Mucosa of rectum (tissue), 2 donors: ENCODE measurements around the gene FBXW5.

ENCODE experiments used
- H3K27ac ChIP-seq, 2 donors: one replicate each; pipeline ENCODE4 v1.7.0; 2013; ENCODE audit warnings: inconsistent platforms in 2 of 2, low read depth in 2 of 2, low read length in 2 of 2
- H3K27me3 ChIP-seq, 2 donors: one replicate each; pipeline ENCODE4 v1.7.0; 2013; ENCODE audit warnings: low read length in 2 of 2; ENCODE audit not compliant: control insufficient read depth in 2 of 2, insufficient read depth in 2 of 2
- H3K36me3 ChIP-seq, 2 donors: one replicate each; pipeline ENCODE4 v1.7.0; 2013; ENCODE audit warnings: low read length in 2 of 2; ENCODE audit not compliant: control insufficient read depth in 2 of 2, insufficient read depth in 2 of 2
- H3K4me1 ChIP-seq, 2 donors: one replicate each; pipeline ENCODE4 v1.7.0; 2013; ENCODE audit warnings: low read length in 2 of 2, mild to moderate bottlenecking in 1 of 2; ENCODE audit not compliant: control insufficient read depth in 2 of 2, insufficient read depth in 2 of 2
- H3K4me3 ChIP-seq, 2 donors: one replicate each; pipeline ENCODE4 v1.7.0; 2013; ENCODE audit warnings: low read length in 2 of 2
- H3K9ac ChIP-seq, 2 donors: one replicate each; pipeline ENCODE4 v1.7.0; 2013; ENCODE audit warnings: low read length in 2 of 2, low read depth in 1 of 2, mild to moderate bottlenecking in 1 of 2
- H3K9me3 ChIP-seq, 2 donors: one replicate each; pipeline ENCODE4 v1.7.0; 2013; ENCODE audit warnings: low read length in 2 of 2; ENCODE audit not compliant: control insufficient read depth in 2 of 2
- donor health status: healthy.
- donor health status: Normal muscosa, but diverticular disease.

Gene FBXW5

GRCh38 chr9:136947955-136948510 lies 3.5 kb upstream of the FBXW5 start:
- Histone ChIP-seq H3K9me3 (no peaks in the 10 kb centered on the region), H3K27me3 (no peaks in the 10 kb centered on the region), H3K9ac (peak overlapping the region in 1 of 2 donors; percentile 34), H3K36me3 (no peaks in the 10 kb centered on the region), H3K4me1 (peaks cover 23 to 31% of the 10 kb centered on the region in 2 donors), H3K27ac (peak overlapping the region; percentile 77 to 95), H3K4me3 (no peak overlapping the region)

- Histone ChIP-seq H3K4me3 (no peak overlapping the region), H3K27ac (peak overlapping the region; percentile 77 to 95), H3K4me1 (peaks cover 26 to 35% of the 10 kb centered on the region in 2 donors), H3K36me3 (peaks cover 6 to 7% of the 10 kb centered on the region in 2 donors), H3K9me3 (no peaks in the 10 kb centered on the region), H3K9ac (no peak overlapping the region), H3K27me3 (no peaks in the 10 kb centered on the region)
Observed at GRCh38 chr9:136947028-136947891, 2.7 kb upstream of the FBXW5 start.

GRCh38 chr9:136946228-136947027 lies 1.9 kb upstream of the FBXW5 start:
- Histone ChIP-seq H3K4me3 (no peak overlapping the region), H3K4me1 (peaks cover 26 to 35% of the 10 kb centered on the region in 2 donors), H3K9me3 (no peaks in the 10 kb centered on the region), H3K27me3 (no peaks in the 10 kb centered on the region), H3K27ac (no peak overlapping the region), H3K9ac (no peak overlapping the region), H3K36me3 (peaks cover 14 to 15% of the 10 kb centered on the region in 2 donors)

GRCh38 chr9:136945333-136946227 lies 1.0 kb upstream of the FBXW5 start:
- Histone ChIP-seq H3K9ac (no peak overlapping the region), H3K4me3 (peak overlapping the region in 1 of 2 donors; percentile 17), H3K27ac (no peak overlapping the region), H3K4me1 (peaks cover 23 to 32% of the 10 kb centered on the region in 2 donors), H3K9me3 (no peaks in the 10 kb centered on the region), H3K36me3 (peaks cover 22 to 24% of the 10 kb centered on the region in 2 donors), H3K27me3 (no peaks in the 10 kb centered on the region)

GRCh38 chr9:136944212-136944518 lies 373 bp downstream of the FBXW5 start:
- Histone ChIP-seq H3K27me3 (no peaks in the 10 kb centered on the region), H3K9me3 (no peaks in the 10 kb centered on the region), H3K9ac (peak overlapping the region; percentile 75 to 82), H3K4me3 (peak overlapping the region; percentile 82 to 85), H3K27ac (peak overlapping the region; percentile 85 to 89), H3K4me1 (peaks cover 20 to 26% of the 10 kb centered on the region in 2 donors), H3K36me3 (peaks cover 36% of the 10 kb centered on the region in 2 donors)

- Histone ChIP-seq H3K27me3 (no peaks in the 10 kb centered on the region), H3K9ac (peak overlapping the region; percentile 75 to 82), H3K36me3 (peaks cover 36 to 39% of the 10 kb centered on the region in 2 donors), H3K9me3 (no peaks in the 10 kb centered on the region), H3K4me3 (peak overlapping the region; percentile 82 to 85), H3K27ac (peak overlapping the region; percentile 85 to 89), H3K4me1 (peaks cover 18 to 21% of the 10 kb centered on the region in 2 donors)
Observed at GRCh38 chr9:136943291-136944211, 987 bp downstream of the FBXW5 start.

- H3K4me3 ChIP-seq, result peak overlapping the region; percentile 82 to 85
- no peak overlapping the region for H3K27ac ChIP-seq
- peak overlapping the region in 1 of 2 donors; percentile 82 for H3K9ac ChIP-seq
- H3K9me3 ChIP-seq, result no peaks in the 10 kb centered on the region
- no peaks in the 10 kb centered on the region for H3K27me3 ChIP-seq
- H3K36me3 ChIP-seq, result peaks cover 36 to 39% of the 10 kb centered on the region in 2 donors
- H3K4me1 ChIP-seq, result peaks cover 14 to 18% of the 10 kb centered on the region in 2 donors
Observed at GRCh38 chr9:136942881-136943230, 1.7 kb downstream of the FBXW5 start.

GRCh38 chr9:136942112-136942880 lies 2.2 kb downstream of the FBXW5 start:
- Histone ChIP-seq H3K27me3 (no peaks in the 10 kb centered on the region), H3K27ac (no peak overlapping the region), H3K36me3 (peaks cover 37 to 39% of the 10 kb centered on the region in 2 donors), H3K9me3 (no peaks in the 10 kb centered on the region), H3K4me3 (peak overlapping the region in 1 of 2 donors; percentile 85), H3K9ac (no peak overlapping the region), H3K4me1 (peaks cover 11 to 13% of the 10 kb centered on the region in 2 donors)
